K562 (cell line): Measurements from ENCODE around the gene TTN. TPM values are rescaled to one million over a fixed set of nuclear protein-coding genes. Genes with fewer than 3 reads are reported as not detected.

Experiments
- ATAC-seq: fragments of 200-7000 bp; cut with Tn5 transposase; 3 replicates; pipeline ENCODE4 v1.9.1; 2020; ENCODE audit warnings: moderate library complexity
- BruUV-seq: library from RNA; stranded (reverse); fragments of 400-500 nt; replicated peaks from 2 replicates; lab custom pipeline; 2021; lab: Mats Ljungman, UMichigan
- CTCF ChIA-PET: fragments of 300-600 bp; formaldehyde crosslinking; extraction: SDS; loops from one replicate; lab custom pipeline; 2021; ENCODE audit warnings: low intra/inter-chr PET ratio; lab: Yijun Ruan, JAX
- POLR2A ChIA-PET: fragments of 300-600, 350-650 bp; sonication (Branson Sonifier 250); formaldehyde crosslinking; extraction: SDS; loops from one replicate; lab custom pipeline; 2021; ENCODE audit warnings: antibody characterized with exemption, inconsistent platforms; lab: Yijun Ruan, JAX
- DNase-seq, 4 experiments: peaks; one replicate each; pipeline versions ENCODE4 v3.0.0 to v3.0.0-alpha.2; 2011 to 2018; ENCODE audit warnings: low spot score in 3 of 4, mixed read lengths in 3 of 4; ENCODE audit errors: extremely low read depth in 1 of 4
- FAIRE-seq: peaks from 2 replicates; lab custom pipeline; 2011; peaks lifted over from hg19 to GRCh38; lab: Jason Lieb, UNC
- H2AFZ ChIP-seq: 2 replicates; pipeline ENCODE4 v1.6.0; 2011; ENCODE audit warnings: low read depth, low read length, control low read depth, inconsistent platforms
- H3K27ac ChIP-seq: fragments of 200-600 bp; 3 replicates; pipeline ENCODE4 v1.8.0; 2011; ENCODE audit warnings: low read depth, mild to moderate bottlenecking, control low read depth, inconsistent platforms, low read length, moderate library complexity, mixed read lengths; ENCODE audit errors: extremely low read depth
- H3K27me3 ChIP-seq, 2 experiments: fragments of 300-600 bp in 1 of 2; 2 replicates in 1 of 2; 3 replicates in 1 of 2; pipeline versions ENCODE4 v1.6.0 to v1.8.0; 2011; ENCODE audit warnings: inconsistent platforms in 2 of 2, low read length in 2 of 2, mild to moderate bottlenecking in 1 of 2, mixed read lengths in 1 of 2, moderate library complexity in 1 of 2; ENCODE audit not compliant: control insufficient read depth in 2 of 2, insufficient read depth in 2 of 2
- H3K36me3 ChIP-seq: fragments of 300-600 bp; 3 replicates; pipeline ENCODE4 v1.8.0; 2011; ENCODE audit warnings: mild to moderate bottlenecking, low read length, inconsistent platforms; ENCODE audit not compliant: control insufficient read depth, insufficient read depth
- H3K4me1 ChIP-seq, 2 experiments: fragments of 200-600 bp in 1 of 2; replicated peaks in 1 of 2; 2 replicates in 1 of 2; 3 replicates in 1 of 2; pipeline versions ENCODE4 v1.5.1 to v1.8.0; 2011; ENCODE audit warnings: inconsistent platforms in 2 of 2, low read length in 2 of 2, mild to moderate bottlenecking in 1 of 2, mixed read lengths in 1 of 2, moderate library complexity in 1 of 2; ENCODE audit not compliant: control insufficient read depth in 2 of 2, insufficient read depth in 2 of 2
- H3K4me2 ChIP-seq: 2 replicates; pipeline ENCODE4 v1.6.1; 2011; ENCODE audit warnings: low read length, control low read depth, inconsistent platforms, mixed read lengths; ENCODE audit not compliant: insufficient read depth
- H3K4me3 ChIP-seq: fragments of 200-600 bp; sonication (generic), shearing (Covaris generic); 2 replicates; pipeline ENCODE4 v1.5.1; 2016; ENCODE audit warnings: control low read depth, inconsistent platforms
- H3K79me2 ChIP-seq: fragments of 200-600 bp; 3 replicates; pipeline ENCODE4 v1.8.0; 2011; ENCODE audit warnings: low read length, inconsistent platforms; ENCODE audit not compliant: control insufficient read depth, insufficient read depth
- H3K9ac ChIP-seq, 2 experiments: 2 replicates each; pipeline versions ENCODE4 v1.6.0 to v1.6.1; 2011; ENCODE audit warnings: low read depth in 2 of 2, low read length in 2 of 2, control low read depth in 1 of 2, inconsistent platforms in 1 of 2, mild to moderate bottlenecking in 1 of 2, mixed read lengths in 1 of 2; ENCODE audit not compliant: insufficient read depth in 1 of 2
- H3K9me1 ChIP-seq: one replicate; pipeline ENCODE4 v1.6.0; 2011; ENCODE audit warnings: inconsistent platforms, mild to moderate bottlenecking, low read length, moderate library complexity; ENCODE audit not compliant: control insufficient read depth, insufficient read depth
- H3K9me3 ChIP-seq: replicated peaks from 2 replicates; pipeline ENCODE4 v1.5.1; 2011; ENCODE audit warnings: low read depth, low read length, inconsistent platforms; ENCODE audit not compliant: control insufficient read depth, insufficient read depth
- H4K20me1 ChIP-seq: replicated peaks from 2 replicates; pipeline ENCODE4 v1.6.1; 2011; ENCODE audit warnings: low read length, inconsistent platforms, mixed read lengths; ENCODE audit not compliant: control insufficient read depth, insufficient read depth
- MAZ ChIP-seq, 2 experiments: fragments of 450-650 bp in 1 of 2; sonication (generic) in 1 of 2; formaldehyde crosslinking; IDR thresholded peaks in 1 of 2; conservative IDR thresholded peaks in 1 of 2; 2 replicates each; pipeline versions ENCODE4 v1.4.0 to v1.5.0; 2020; ENCODE audit warnings: mild to moderate bottlenecking in 1 of 2, missing genetic modification reagents in 1 of 2
- MEIS2 ChIP-seq: fragments of 450-650 bp; IDR thresholded peaks from 2 replicates; pipeline ENCODE4 v1.6.1; 2014; ENCODE audit warnings: mild to moderate bottlenecking; ENCODE audit not compliant: partially characterized antibody
- MTA2 ChIP-seq: fragments of 450-650 bp; IDR thresholded peaks from 2 replicates; pipeline ENCODE4 v1.6.1; 2016; ENCODE audit warnings: low read depth
- RAD21 ChIP-seq, 2 experiments: fragments of 250-450 bp in 1 of 2; fragments of 450-650 bp in 1 of 2; sonication (Bioruptor Pico) in 1 of 2; formaldehyde crosslinking in 1 of 2; IDR thresholded peaks in 1 of 2; conservative IDR thresholded peaks in 1 of 2; 2 replicates each; pipeline versions ENCODE4 v1.4.0 to v1.8.0; 2020 to 2022; ENCODE audit warnings: mild to moderate bottlenecking in 2 of 2, moderate library complexity in 1 of 2
- RCOR1 ChIP-seq, 2 experiments: IDR thresholded peaks; 2 replicates each; pipeline ENCODE4 v1.6.1; 2012; ENCODE audit warnings: low read depth in 2 of 2, low read length in 2 of 2, borderline replicate concordance in 1 of 2, improper control_type of control experiment in 1 of 2
- RFX1 ChIP-seq: fragments of 450-650 bp; IDR thresholded peaks from 2 replicates; pipeline ENCODE4 v1.6.1; 2016; ENCODE audit warnings: mild to moderate bottlenecking, moderate library complexity
- SMC3 ChIP-seq: conservative IDR thresholded peaks from 2 replicates; pipeline ENCODE4 v1.6.1; 2011; ENCODE audit warnings: low read depth, low read length, improper control_type of control experiment; ENCODE audit not compliant: insufficient read depth
- ZNF384 ChIP-seq: IDR thresholded peaks from 2 replicates; pipeline ENCODE4 v1.6.1; 2012; ENCODE audit warnings: low read depth, low read length, improper control_type of control experiment
- ZNF444 ChIP-seq: fragments of 250-450 bp; sonication (Bioruptor Pico); IDR thresholded peaks from 2 replicates; pipeline ENCODE4 v1.4.0; 2020; ENCODE audit warnings: mild to moderate bottlenecking, moderate library complexity
- ZNF449 ChIP-seq: fragments of 250-450 bp; sonication (Bioruptor Pico); IDR thresholded peaks from 2 replicates; pipeline ENCODE4 v1.8.0; 2022; ENCODE audit warnings: moderate library complexity, mild to moderate bottlenecking, inconsistent platforms
- WGBS: fragments of 100-300 bp; shearing (Covaris generic); methylation state at CpG from one replicate; pipeline ENCODE4 v1.1.6; 2016; ENCODE audit warnings: low coverage, mixed read lengths; ENCODE audit not compliant: insufficient coverage; ENCODE audit errors: missing lambda C conversion rate; 5-methylcytosine and 5-hydroxymethylcytosine counted together
- in situ Hi-C: fragments of 300-500 bp; cut with MboI; formaldehyde crosslinking; loops from 4 replicates; pipeline ENCODE4 v1.15.0; 2018; ENCODE audit warnings: inconsistent platforms, mixed read lengths
- intact Hi-C: fragments of 100-400 bp; cut with micrococcal nuclease; formaldehyde crosslinking; loops from 2 replicates; pipeline ENCODE4 v1.14.2; 2022
- polyA plus RNA-seq, 8 experiments: library from polyadenylated mRNA; depleted of rRNA in 4 of 8; stranded (reverse) in 5 of 8; unstranded in 3 of 8; fragments of >200 nt; fragmentation: Nextera tagmentation in 2 of 8; fragmentation: Illumina TruSeq in 1 of 8; extraction: Ambion mirVana in 2 of 8; extraction: Trizol in 1 of 8; gene quantifications; 2 replicates each; pipeline versions ENCODE4 v1.2.1 to v1.2.3, GENCODE V29; 2011 to 2014; ENCODE audit warnings: inconsistent platforms in 1 of 8, missing spikeins in 1 of 8
- total RNA-seq, 7 experiments: library from RNA; depleted of rRNA in 6 of 7; stranded (reverse); fragments of >200 nt in 6 of 7; fragmentation: Illumina TruSeq in 2 of 7; extraction: Trizol in 2 of 7; gene quantifications; 2 replicates each; pipeline versions ENCODE4 v1.2.1 to v1.2.3, GENCODE V29; 2011 to 2021; ENCODE audit warnings: low replicate concordance in 1 of 7
- TF ChIP-seq, protein P1 (sequence below): fragments of 450-650 bp; formaldehyde crosslinking; IDR thresholded peaks from 2 replicates; pipeline ENCODE4 v1.4.0; 2020; ENCODE audit warnings: mild to moderate bottlenecking, moderate library complexity
- TF ChIP-seq, protein P2 (sequence below): conservative IDR thresholded peaks from 2 replicates; pipeline ENCODE4 v1.6.1; 2011; ENCODE audit warnings: low read depth, mild to moderate bottlenecking, low read length; ENCODE audit not compliant: control insufficient read depth

The TTN gene
- total and polyA plus RNA-seq, 9 of the 15 experiments (the other 6 are each of a cell fraction or from before 2014, with no cell fraction given): under 0.01 to 0.20 (median 0.04) TPM; not detected in 1

- no TSS peak for BruUV-seq
- H2AFZ ChIP-seq: no peak overlapping the region
- in situ Hi-C loops: no loop called here
- no peaks in the 10 kb centered on the region for H3K36me3 ChIP-seq
- no peaks in the 10 kb centered on the region for H4K20me1 ChIP-seq
- H3K79me2 ChIP-seq: no peaks in the 10 kb centered on the region
- no peaks in the 10 kb centered on the region; a peak in 1 of 5 replicates for H3K27me3 ChIP-seq
- H3K4me3 ChIP-seq: no peak overlapping the region
- intact Hi-C loops: loop anchor here (1.0 to 10.0 kb wide), 5 partner anchors 129 to 989 kb away; partner anchors contain the start of gene FKBP7
- ChIA-PET POLR2A (interaction anchor here (0.6 to 0.7 kb wide), 2 partner anchors 61 to 533 kb away, joined by 3 read pairs; no protein-coding TSS in a partner anchor), CTCF (interaction anchor here (0.6 to 1.6 kb wide), 4 partner anchors 151 to 652 kb away, joined by 3 to 6 read pairs (median 5); no protein-coding TSS in a partner anchor)
- peak; percentile 70 for FAIRE-seq
- no peak overlapping the region for H3K4me2 ChIP-seq
- H3K9me1 ChIP-seq: no peaks in the 10 kb centered on the region
- no peaks in the 10 kb centered on the region for H3K4me1 ChIP-seq
- H3K27ac ChIP-seq: no peak overlapping the region
- no peak overlapping the region for H3K9ac ChIP-seq
- ATAC-seq: peak; percentile 87
- WGBS: 0% methylated on average over 2 of the region's 2 CpGs
- DNase-seq: peak; percentile 35 to 73 (median 46)
- H3K9me3 ChIP-seq: no peaks in the 10 kb centered on the region
- TF ChIP-seq SMC3: peak; percentile 55; the same call in 1 of the 2 replicates
- TF ChIP-seq MAZ (CRISPR knock-in tag; conservative IDR thresholded peaks at IDR 0.05 in 1 of 2, IDR thresholded peaks at IDR 0.05 in 1 of 2): no peak
- TF ChIP-seq, protein P1, sequence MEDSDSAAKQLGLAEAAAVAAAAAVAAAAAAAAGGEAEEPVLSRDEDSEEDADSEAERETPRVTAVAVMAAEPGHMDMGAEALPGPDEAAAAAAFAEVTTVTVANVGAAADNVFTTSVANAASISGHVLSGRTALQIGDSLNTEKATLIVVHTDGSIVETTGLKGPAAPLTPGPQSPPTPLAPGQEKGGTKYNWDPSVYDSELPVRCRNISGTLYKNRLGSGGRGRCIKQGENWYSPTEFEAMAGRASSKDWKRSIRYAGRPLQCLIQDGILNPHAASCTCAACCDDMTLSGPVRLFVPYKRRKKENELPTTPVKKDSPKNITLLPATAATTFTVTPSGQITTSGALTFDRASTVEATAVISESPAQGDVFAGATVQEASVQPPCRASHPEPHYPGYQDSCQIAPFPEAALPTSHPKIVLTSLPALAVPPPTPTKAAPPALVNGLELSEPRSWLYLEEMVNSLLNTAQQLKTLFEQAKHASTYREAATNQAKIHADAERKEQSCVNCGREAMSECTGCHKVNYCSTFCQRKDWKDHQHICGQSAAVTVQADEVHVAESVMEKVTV (CRISPR knock-in tag): peak; percentile 70
- TF ChIP-seq MEIS2: peak; percentile 27
- TF ChIP-seq RFX1: peak; percentile 11; the same call in 1 of the 2 replicates
- TF ChIP-seq MTA2: no peak
- TF ChIP-seq, protein P2, sequence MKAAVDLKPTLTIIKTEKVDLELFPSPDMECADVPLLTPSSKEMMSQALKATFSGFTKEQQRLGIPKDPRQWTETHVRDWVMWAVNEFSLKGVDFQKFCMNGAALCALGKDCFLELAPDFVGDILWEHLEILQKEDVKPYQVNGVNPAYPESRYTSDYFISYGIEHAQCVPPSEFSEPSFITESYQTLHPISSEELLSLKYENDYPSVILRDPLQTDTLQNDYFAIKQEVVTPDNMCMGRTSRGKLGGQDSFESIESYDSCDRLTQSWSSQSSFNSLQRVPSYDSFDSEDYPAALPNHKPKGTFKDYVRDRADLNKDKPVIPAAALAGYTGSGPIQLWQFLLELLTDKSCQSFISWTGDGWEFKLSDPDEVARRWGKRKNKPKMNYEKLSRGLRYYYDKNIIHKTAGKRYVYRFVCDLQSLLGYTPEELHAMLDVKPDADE: no peak
- TF ChIP-seq RCOR1 (IDR thresholded peaks at IDR 0.05; ENCODE audit: borderline replicate concordance in 1 of 2, low read depth in 2 of 2, low read length in 2 of 2): 0 out of 4 replicates have a peak, but pooled peaks of 1 of the 2 experiments have one; percentile 17
- 0 out of 2 replicates have a peak, but pooled peaks have one; percentile 31 for TF ChIP-seq ZNF384
- peak; percentile 84 to 90 for TF ChIP-seq RAD21 (CRISPR knock-in tag; conservative IDR thresholded peaks at IDR 0.05 in 1 of 2, IDR thresholded peaks at IDR 0.05 in 1 of 2)
- TF ChIP-seq ZNF449 (CRISPR knock-in tag): no peak
- TF ChIP-seq ZNF444 (CRISPR knock-in tag): no peak
Observed at GRCh38 chr2:178761759-178762371, 45.4 kb downstream of the TTN start.
